K562 (cell line): ENCODE results near the gene ANKZF1. TPM values are rescaled to one million over a fixed set of nuclear protein-coding genes. Genes with fewer than 3 reads are reported as not detected.

Source experiments
- ADNP ChIP-seq: fragments of 200-800 bp; sonication (Bioruptor generic); IDR thresholded peaks from 2 replicates; pipeline ENCODE4 v1.6.1; 2016; ENCODE audit warnings: missing genetic modification characterization, missing compliant biosample characterization
- BRD9 ChIP-seq: fragments of 450-650 bp; IDR thresholded peaks from 2 replicates; pipeline ENCODE4 v1.6.1; 2018; ENCODE audit warnings: low read depth; ENCODE audit not compliant: partially characterized antibody
- CHD1 ChIP-seq: fragments of 200-600 bp; sonication (generic); IDR thresholded peaks from one replicate; pipeline ENCODE4 v1.6.1; 2012; ENCODE audit warnings: mild to moderate bottlenecking, moderate library complexity, low read length, inconsistent platforms
- CHD4 ChIP-seq: fragments of 200-600 bp; sonication (generic); IDR thresholded peaks from 3 replicates; pipeline ENCODE4 v1.6.1; 2012; ENCODE audit warnings: low read depth, mild to moderate bottlenecking, mixed read lengths, low read length, inconsistent platforms; ENCODE audit not compliant: insufficient read depth, insufficient replicate concordance, poor library complexity, severe bottlenecking
- CREB1 ChIP-seq, 2 experiments: sonication (generic) in 1 of 2; formaldehyde crosslinking in 1 of 2; IDR thresholded peaks; 2 replicates each; pipeline versions ENCODE4 v1.6.1 to v1.8.0; 2012 to 2022; ENCODE audit warnings: inconsistent platforms in 1 of 2, mild to moderate bottlenecking in 1 of 2, missing genetic modification reagents in 1 of 2, moderate library complexity in 1 of 2
- DACH1 ChIP-seq: fragments of 450-650 bp; IDR thresholded peaks from 2 replicates; pipeline ENCODE4 v1.6.1; 2018; ENCODE audit not compliant: partially characterized antibody
- E2F3 ChIP-seq: fragments of 250-450 bp; sonication (Bioruptor Pico); IDR thresholded peaks from 2 replicates; pipeline ENCODE4 v1.4.0; 2020; ENCODE audit warnings: mild to moderate bottlenecking
- FOXO4 ChIP-seq: fragments of 450-650 bp; formaldehyde crosslinking; IDR thresholded peaks from 2 replicates; pipeline ENCODE4 v1.4.0; 2020; ENCODE audit warnings: mild to moderate bottlenecking, moderate library complexity
- IRF9 ChIP-seq: fragments of 450-650 bp; IDR thresholded peaks from 2 replicates; pipeline ENCODE4 v1.6.1; 2016; ENCODE audit warnings: missing biosample characterization, missing genetic modification characterization
- KLF6 ChIP-seq: fragments of 250-450 bp; sonication (Bioruptor Pico); IDR thresholded peaks from 2 replicates; pipeline ENCODE4 v1.4.0; 2020; ENCODE audit warnings: mild to moderate bottlenecking, moderate library complexity, borderline replicate concordance
- RBM17 ChIP-seq: fragments of 200-400 bp; formaldehyde crosslinking; IDR thresholded peaks from 2 replicates; pipeline ENCODE4 v1.6.1; 2017; ENCODE audit warnings: low read depth, mild to moderate bottlenecking, low read length, borderline replicate concordance
- SP1 ChIP-seq: sonication (generic); formaldehyde crosslinking; IDR thresholded peaks from 2 replicates; pipeline ENCODE4 v1.8.1; 2022; ENCODE audit warnings: mild to moderate bottlenecking, missing genetic modification reagents
- STAG1 ChIP-seq: sonication (generic); formaldehyde crosslinking; IDR thresholded peaks from 2 replicates; pipeline ENCODE4 v1.5.0; 2020; ENCODE audit warnings: missing genetic modification reagents, borderline replicate concordance
- TCF7 ChIP-seq: sonication (generic); IDR thresholded peaks from 2 replicates; pipeline ENCODE4 v1.6.1; 2016; ENCODE audit warnings: antibody characterized with exemption, borderline replicate concordance
- XRCC5 ChIP-seq: fragments of 200-400 bp; formaldehyde crosslinking; IDR thresholded peaks from 2 replicates; pipeline ENCODE4 v1.6.1; 2017; ENCODE audit warnings: low read depth, mild to moderate bottlenecking, low read length
- ZNF124 ChIP-seq: sonication (generic); formaldehyde crosslinking; IDR thresholded peaks from 2 replicates; pipeline ENCODE4 v1.8.1; 2022; ENCODE audit warnings: missing genetic modification reagents
- ZNF316 ChIP-seq: fragments of 450-650 bp; IDR thresholded peaks from 2 replicates; pipeline ENCODE4 v1.6.1; 2016
- ZNF436 ChIP-seq: fragments of 250-450, 450-650 bp; sonication (Bioruptor Pico); formaldehyde crosslinking; IDR thresholded peaks from 2 replicates; pipeline ENCODE4 v1.7.0; 2020; ENCODE audit warnings: mild to moderate bottlenecking
- ZNF518B ChIP-seq: fragments of 250-450 bp; sonication (Bioruptor Pico); IDR thresholded peaks from 2 replicates; pipeline ENCODE4 v1.5.0; 2021; ENCODE audit warnings: mild to moderate bottlenecking, moderate library complexity
- ZNF699 ChIP-seq: fragments of 250-450 bp; sonication (Bioruptor Pico); IDR thresholded peaks from 2 replicates; pipeline ENCODE4 v1.8.0; 2021; ENCODE audit warnings: mild to moderate bottlenecking, moderate library complexity; ENCODE audit not compliant: insufficient replicate concordance
- polyA plus RNA-seq, 8 experiments: library from polyadenylated mRNA; depleted of rRNA in 4 of 8; stranded (reverse) in 5 of 8; unstranded in 3 of 8; fragments of >200 nt; fragmentation: Nextera tagmentation in 2 of 8; fragmentation: Illumina TruSeq in 1 of 8; extraction: Ambion mirVana in 2 of 8; extraction: Trizol in 1 of 8; gene quantifications; 2 replicates each; pipeline versions ENCODE4 v1.2.1 to v1.2.3, GENCODE V29; 2011 to 2014; ENCODE audit warnings: inconsistent platforms in 1 of 8, missing spikeins in 1 of 8
- total RNA-seq, 7 experiments: library from RNA; depleted of rRNA in 6 of 7; stranded (reverse); fragments of >200 nt in 6 of 7; fragmentation: Illumina TruSeq in 2 of 7; extraction: Trizol in 2 of 7; gene quantifications; 2 replicates each; pipeline versions ENCODE4 v1.2.1 to v1.2.3, GENCODE V29; 2011 to 2021; ENCODE audit warnings: low replicate concordance in 1 of 7

Gene ANKZF1
- total and polyA plus RNA-seq, 9 of the 15 experiments (the other 6 are each of a cell fraction or from before 2014, with no cell fraction given), result 3.1 to 60.6 (median 31.0) TPM

- TF ChIP-seq FOXO4 (CRISPR knock-in tag), result no peak
- no peak for TF ChIP-seq E2F3 (CRISPR knock-in tag)
- no peak for TF ChIP-seq CHD1
- no peak for TF ChIP-seq TCF7
- peak; percentile 56; the same call in 1 of the 2 replicates for TF ChIP-seq CREB1 (IDR thresholded peaks at IDR 0.05)
- peak; percentile 0; the same call in 1 of the 2 replicates for TF ChIP-seq CREB1 (CRISPR knock-in tag; IDR thresholded peaks at IDR 0.05)
- no peak for TF ChIP-seq RBM17
- TF ChIP-seq ZNF316, result no peak
- no peak for TF ChIP-seq BRD9
- TF ChIP-seq CHD4, result no peak
- no peak for TF ChIP-seq STAG1 (CRISPR knock-in tag)
- no peak for TF ChIP-seq ZNF436 (CRISPR knock-in tag)
- TF ChIP-seq DACH1, result no peak
- no peak for TF ChIP-seq ZNF699
- TF ChIP-seq XRCC5, result no peak
- peak; percentile 87 for TF ChIP-seq SP1 (CRISPR knock-in tag)
- TF ChIP-seq ADNP, result no peak
- no peak for TF ChIP-seq ZNF124
- no peak for TF ChIP-seq IRF9
- no peak for TF ChIP-seq KLF6 (CRISPR knock-in tag)
- TF ChIP-seq ZNF518B (CRISPR knock-in tag), result no peak
Observed at GRCh38 chr2:219218732-219219701, 10.6 kb upstream of the ANKZF1 start, which contains the start of gene ABCB6 (continued).
